PC-3 (cell line): Measurements from ENCODE around the gene HDC.

Source experiments
- CTCF ChIP-seq: fragments of 300-600 bp; sonication (generic); conservative IDR thresholded peaks from 2 replicates; pipeline ENCODE4 v1.5.1; 2017; ENCODE audit warnings: antibody characterized with exemption, low read depth, mild to moderate bottlenecking, low read length
- EZH2 ChIP-seq: fragments of 300-600 bp; sonication (generic); IDR thresholded peaks from one replicate; pipeline ENCODE4 v1.6.1; 2017; ENCODE audit warnings: antibody characterized with exemption, mild to moderate bottlenecking, low read length; ENCODE audit not compliant: unreplicated experiment
- EZH2phosphoT487 ChIP-seq: fragments of 300-600 bp; sonication (generic); IDR thresholded peaks from 2 replicates; pipeline ENCODE4 v1.6.1; 2018; ENCODE audit warnings: mild to moderate bottlenecking, antibody characterized with exemption, low read length, borderline replicate concordance

- TF ChIP-seq CTCF (no peak), EZH2phosphoT487 (no peak), EZH2 (no peak)
Observed at GRCh38 chr15:50275908-50276307, 10.4 kb upstream of the HDC start.
